Measurements from ENCODE around the gene NYAP2.

The NYAP2 gene

GRCh38 chr2:225487878-225488416 lies 88.4 kb downstream of the NYAP2 start:
- no peak for FAIRE-seq

DNA sequence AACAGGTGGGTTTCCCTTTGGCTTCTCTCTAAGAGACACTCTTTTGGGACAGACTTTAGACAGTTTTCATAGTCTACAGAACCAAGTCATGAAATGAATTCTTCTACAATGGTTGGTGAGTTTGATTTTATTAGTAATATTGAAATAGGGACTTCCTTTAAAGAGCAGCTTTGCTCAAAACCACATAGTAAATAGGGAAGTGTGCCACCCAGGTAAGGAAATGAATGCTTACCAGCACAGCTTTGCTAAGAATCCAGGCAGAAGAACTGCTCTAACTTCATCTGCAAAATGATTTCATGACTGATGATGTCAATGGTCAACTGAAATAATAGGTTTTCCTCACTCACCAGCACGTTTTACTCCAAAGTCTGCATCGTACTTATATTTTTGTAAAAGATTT lies 89.2 kb downstream of the NYAP2 start:
- FAIRE-seq: no peak

DNA sequence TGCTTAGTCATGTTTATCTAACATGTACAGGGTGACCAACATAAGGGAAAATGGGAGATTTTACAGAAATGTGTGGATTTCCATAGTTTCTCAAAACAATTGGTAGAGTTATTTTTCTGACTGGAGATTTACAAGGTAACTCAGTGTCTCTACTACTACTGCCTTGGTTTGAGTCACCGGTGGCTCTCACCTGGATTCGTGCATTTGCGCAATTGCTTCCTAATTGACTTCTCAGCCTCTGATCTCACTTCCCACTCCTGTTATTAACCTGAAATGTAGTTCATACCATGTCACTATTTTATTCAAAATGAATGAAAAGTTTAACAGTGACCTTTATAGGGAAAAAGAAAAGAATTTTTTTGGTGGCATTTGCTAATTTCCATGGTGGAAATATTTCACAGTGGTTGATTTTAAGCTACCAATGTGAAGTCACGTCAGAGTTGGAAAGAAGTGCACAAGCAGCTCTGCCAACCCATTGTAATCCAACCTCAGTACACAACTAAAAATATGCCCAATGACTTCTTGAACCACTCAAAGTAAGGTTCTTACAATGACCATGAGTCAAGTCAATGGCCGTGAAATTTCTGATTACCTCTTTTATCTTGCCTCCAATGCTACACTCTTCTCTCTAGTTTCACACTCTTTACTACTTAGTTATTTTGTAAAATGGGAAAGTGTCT lies 94.0 kb downstream of the NYAP2 start:
- no peak for FAIRE-seq

GRCh38 chr2:225494100-225494459 lies 94.6 kb downstream of the NYAP2 start:
- FAIRE-seq: no peak

DNA sequence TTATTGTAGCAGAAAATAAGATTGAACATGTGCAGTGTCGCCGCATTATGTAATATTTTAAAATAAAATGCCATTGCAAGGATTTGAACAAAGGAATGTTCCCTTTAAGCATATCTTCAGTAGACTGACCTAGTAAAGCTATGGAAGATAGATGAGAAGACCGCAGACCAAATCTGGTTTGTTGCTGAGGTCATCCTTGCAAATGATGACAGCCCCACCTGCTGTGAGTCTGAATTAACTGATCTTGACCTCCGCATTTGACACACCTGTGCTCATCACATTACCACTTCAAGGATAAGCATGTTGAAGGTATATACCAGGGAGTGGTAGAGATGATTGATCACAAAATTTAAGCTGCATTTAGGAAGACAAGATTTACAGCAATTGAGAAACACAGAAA lies 96.2 kb downstream of the NYAP2 start:
- FAIRE-seq: no peak

DNA sequence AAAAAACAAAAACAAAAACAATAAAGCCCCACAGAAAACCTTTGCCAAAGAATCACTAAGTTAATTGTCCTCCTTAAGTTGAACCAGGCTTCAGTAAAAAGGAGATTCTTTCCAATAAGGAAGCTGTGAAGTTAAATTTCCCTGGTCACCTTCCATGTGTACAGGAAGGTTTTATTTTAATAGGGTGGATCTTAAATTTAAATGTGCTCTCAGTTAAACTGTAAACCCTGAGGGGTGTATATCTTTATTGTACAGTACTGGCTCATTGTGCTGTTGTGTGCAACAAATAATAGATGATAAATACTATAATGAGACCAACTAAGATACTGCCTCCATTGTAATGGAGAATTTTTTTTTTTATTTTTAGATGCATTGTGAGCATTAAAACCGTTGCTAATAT lies 97.1 kb downstream of the NYAP2 start:
- no peak for FAIRE-seq

DNA sequence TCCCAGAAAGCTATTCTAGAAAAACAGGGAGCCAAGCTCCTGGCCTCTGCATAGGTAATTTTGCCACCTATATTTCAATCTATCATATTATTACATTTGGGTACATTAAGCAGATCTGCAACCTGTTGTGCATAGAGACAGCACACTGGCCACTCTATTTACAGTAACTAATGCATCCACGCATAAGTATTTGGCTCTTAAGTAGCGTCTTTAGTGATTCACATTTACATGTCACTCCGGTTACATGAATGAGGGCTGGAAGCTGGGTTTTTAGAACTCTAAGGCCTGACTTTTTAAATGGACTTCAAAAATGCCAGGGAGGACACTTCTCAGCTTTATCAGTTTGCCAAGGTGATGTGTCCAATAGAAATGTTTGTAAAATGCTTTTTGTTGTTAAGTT lies 97.7 kb downstream of the NYAP2 start:
- no peak for FAIRE-seq

DNA sequence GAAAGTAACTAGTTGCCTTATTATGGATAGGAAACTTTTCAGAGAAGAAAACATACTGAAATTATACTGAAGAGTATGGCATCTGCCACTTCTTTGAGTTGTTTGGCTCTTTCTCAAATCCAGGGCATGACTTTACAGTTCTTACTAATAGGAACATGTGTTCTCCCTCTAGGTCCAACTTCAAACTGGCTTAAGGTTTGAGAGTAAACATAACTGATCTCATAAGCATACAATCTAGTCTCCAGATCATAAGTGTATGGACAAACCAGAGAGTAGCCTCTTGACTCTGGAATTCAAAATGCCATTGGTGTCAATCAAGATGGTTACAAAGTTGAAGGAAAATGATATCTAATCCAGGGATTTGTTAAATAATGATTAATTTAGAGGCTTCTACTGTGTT lies 101.5 kb downstream of the NYAP2 start:
- no peak for FAIRE-seq

DNA sequence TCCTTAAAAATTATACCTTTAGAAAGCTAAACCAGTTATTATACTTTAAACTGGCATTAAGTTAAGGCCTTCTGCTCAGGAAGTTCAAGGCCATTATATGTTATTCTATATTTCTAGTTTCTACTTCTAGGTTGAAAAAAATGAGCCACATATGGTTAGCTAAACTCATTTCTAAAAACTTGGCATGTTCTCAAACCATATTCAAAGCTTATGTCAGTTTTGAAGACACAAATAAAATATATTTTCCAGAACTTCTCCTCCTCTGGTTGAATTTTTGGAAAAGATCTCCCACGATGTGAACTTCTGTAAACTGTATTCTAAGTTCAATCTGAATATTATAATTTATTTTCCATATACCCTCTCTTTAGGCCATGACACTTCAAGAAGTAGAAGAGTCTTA lies 103.5 kb downstream of the NYAP2 start:
- no peak for FAIRE-seq

GRCh38 chr2:225510796-225511195 lies 111.3 kb downstream of the NYAP2 start:
- no peak for FAIRE-seq

DNA sequence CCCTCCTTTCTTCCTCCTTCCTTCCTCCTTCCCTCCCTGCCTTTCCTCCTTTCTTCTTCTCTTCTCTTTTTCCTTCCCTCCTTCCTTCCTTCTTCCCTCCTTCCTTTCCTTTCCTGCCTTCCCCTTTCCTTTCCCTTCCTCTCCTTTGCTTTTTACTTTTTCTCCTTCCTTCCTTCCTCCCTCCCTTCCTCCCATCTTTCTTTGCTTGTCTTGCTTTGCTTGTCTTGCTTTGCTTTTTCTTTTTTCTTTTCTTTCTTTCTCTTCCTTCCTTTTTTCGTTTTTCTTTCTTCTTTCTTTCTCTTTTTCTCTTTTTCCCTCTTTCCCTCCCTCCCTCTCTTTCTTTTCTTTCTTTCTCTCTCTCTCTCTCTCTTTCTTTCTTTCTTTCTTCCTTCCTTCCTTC lies 113.0 kb downstream of the NYAP2 start:
- no peak for FAIRE-seq

GRCh38 chr2:225512876-225513540 lies 113.5 kb downstream of the NYAP2 start:
- FAIRE-seq: no peak

GRCh38 chr2:225515033-225515432 lies 115.5 kb downstream of the NYAP2 start:
- no peak for FAIRE-seq

GRCh38 chr2:225526760-225527390 lies 127.4 kb downstream of the NYAP2 start:
- FAIRE-seq: no peak

DNA sequence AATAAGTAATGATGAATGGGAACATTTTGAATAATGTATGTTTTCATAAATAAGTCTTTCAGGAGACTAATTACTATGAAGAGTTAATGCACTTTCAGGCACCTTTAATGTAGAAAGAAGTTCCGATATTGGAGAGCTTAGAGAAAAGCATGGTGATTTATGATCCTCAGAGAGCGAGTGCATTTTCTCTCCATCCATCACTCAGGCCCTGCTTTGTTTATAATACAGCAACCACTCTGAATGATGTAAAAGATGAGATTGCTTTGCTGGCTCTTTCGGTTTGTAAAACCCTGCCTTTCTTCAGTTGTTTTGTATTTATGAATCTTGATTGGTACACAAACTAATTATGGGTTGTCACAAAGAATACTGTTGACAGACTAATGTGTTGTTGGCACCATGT lies 132.0 kb downstream of the NYAP2 start:
- no peak for FAIRE-seq

GRCh38 chr2:225532096-225532495 lies 132.6 kb downstream of the NYAP2 start:
- no peak for FAIRE-seq

- FAIRE-seq: no peak
Measured at GRCh38 chr2:225534037-225534436, 134.5 kb downstream of the NYAP2 start.

GRCh38 chr2:225534697-225535096 lies 135.2 kb downstream of the NYAP2 start:
- FAIRE-seq: no peak

DNA sequence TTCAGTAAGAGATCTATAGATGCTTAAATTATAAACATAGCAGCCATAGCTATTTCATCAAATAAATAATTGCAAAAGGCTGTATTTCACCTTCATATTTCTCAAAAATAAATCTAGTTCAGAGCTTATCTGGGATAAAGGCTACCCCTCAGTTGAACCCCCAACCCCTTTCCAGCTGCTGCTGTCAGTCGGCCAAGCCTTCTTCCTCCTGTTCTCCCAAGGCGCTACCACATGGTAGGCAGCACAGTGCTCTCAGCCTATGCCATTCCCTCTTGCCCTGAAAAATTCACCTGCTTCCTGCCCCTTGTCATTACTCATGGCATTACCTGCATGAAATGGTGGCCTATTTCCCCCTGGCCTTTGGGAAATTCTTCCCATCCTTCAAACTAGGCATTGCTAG lies 136.5 kb downstream of the NYAP2 start:
- no peak for FAIRE-seq

- no peak for FAIRE-seq
Measured at GRCh38 chr2:225543626-225544025, 144.1 kb downstream of the NYAP2 start.

- no peak for FAIRE-seq
Measured at GRCh38 chr2:225556461-225556860, 157.0 kb downstream of the NYAP2 start.

DNA sequence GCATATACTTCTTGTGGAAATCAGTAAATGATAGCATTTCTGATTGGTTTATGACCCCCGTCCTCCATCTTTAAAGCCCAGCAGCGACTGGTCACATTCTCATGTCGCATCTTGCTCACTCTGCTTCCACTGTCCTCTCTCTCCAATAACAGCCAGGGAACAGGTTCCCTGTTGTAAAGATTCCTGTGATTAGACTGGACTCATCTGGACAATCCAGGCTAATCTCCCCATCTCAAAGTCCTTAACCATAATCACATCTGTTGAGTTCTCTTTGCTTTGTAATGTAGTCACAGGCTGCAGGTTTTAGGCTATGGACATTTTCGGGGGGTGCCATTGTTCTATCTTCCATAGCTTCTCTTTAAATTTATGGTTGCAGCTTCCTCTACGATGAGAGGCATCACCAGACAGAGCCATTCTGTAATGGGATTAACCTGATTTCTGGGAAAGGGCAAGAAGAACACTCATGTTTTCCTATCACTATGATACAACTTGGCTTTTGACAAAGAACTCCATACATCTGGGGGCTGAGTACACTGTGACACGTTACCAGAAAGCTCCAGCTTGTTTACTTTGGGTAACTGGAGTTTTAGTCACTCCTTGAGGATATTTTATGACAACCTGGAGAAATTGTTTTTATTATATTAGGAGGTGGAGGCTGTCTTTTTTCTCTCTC lies 159.0 kb downstream of the NYAP2 start:
- FAIRE-seq: no peak

GRCh38 chr2:225559072-225559415 lies 159.5 kb downstream of the NYAP2 start:
- no peak for FAIRE-seq

DNA sequence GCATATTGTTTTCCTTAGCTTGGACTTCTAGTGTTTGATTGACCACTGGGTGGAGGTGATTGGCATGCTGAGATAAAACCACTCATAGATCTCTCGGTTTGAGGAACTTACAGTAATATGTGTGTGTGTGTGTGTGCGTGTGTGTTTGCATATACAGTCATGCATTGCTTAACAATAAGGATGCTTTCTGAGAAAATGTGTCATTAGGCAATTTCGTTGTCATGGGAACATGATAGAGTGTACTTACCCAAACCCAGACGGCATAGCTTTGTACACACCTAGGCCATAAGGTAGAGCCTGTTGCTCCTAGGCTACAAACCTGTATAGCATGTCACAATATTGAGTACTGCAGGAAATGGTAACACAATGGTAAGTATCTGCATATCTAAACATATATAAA lies 167.3 kb downstream of the NYAP2 start:
- no peak for FAIRE-seq
